AG09319 (cell line): ENCODE results near the gene LTBP4.

ENCODE experiments used
- DNase-seq: peaks from one replicate; pipeline ENCODE4 v3.0.0-alpha.2; 2010; ENCODE audit warnings: low read depth; ENCODE audit errors: extremely low read depth
- CTCF ChIP-seq: IDR thresholded peaks from 2 replicates; pipeline ENCODE4 v1.5.1; 2011; ENCODE audit warnings: low read depth, mild to moderate bottlenecking, inconsistent platforms, low read length, moderate library complexity

The LTBP4 gene

GRCh38 chr19:40677156-40677555 lies 76.0 kb downstream of the LTBP4 start:
- no peak for TF ChIP-seq CTCF
- DNase-seq: no peak
